Hepatocyte (in vitro differentiated cells): ENCODE measurements around the gene MAGEH1. TPM values are rescaled to one million over a fixed set of nuclear protein-coding genes. Genes with fewer than 3 reads are reported as not detected.
"Not testable (repeated sequence)": the region's sequence is repeated elsewhere in the genome, so short reads cannot be mapped to it uniquely, and the experiment has no call there.

Source experiments
- DNase-seq: peaks from one replicate; pipeline ENCODE4 v3.0.0-alpha.2; 2016; ENCODE audit warnings: low spot score
- H2AFZ ChIP-seq: fragments of 200-600 bp; sonication (generic); 2 replicates; pipeline ENCODE4 v1.6.0; 2016; ENCODE audit warnings: antibody characterized with exemption, mild to moderate bottlenecking
- H3K27ac ChIP-seq: fragments of 200-600 bp; sonication (generic); 2 replicates; pipeline ENCODE4 v1.5.1; 2016; ENCODE audit warnings: mild to moderate bottlenecking
- H3K27me3 ChIP-seq: fragments of 200-600 bp; sonication (generic); 2 replicates; pipeline ENCODE4 v1.6.1; 2016
- H3K36me3 ChIP-seq: fragments of 200-600 bp; sonication (generic); replicated peaks from 2 replicates; pipeline ENCODE4 v1.5.1; 2016; ENCODE audit warnings: low read depth; ENCODE audit not compliant: insufficient read depth
- H3K4me1 ChIP-seq: fragments of 200-600 bp; sonication (generic); 2 replicates; pipeline ENCODE4 v1.5.1; 2016; ENCODE audit warnings: mild to moderate bottlenecking, moderate library complexity; ENCODE audit not compliant: insufficient read depth
- H3K4me2 ChIP-seq: fragments of 200-600 bp; sonication (generic); 2 replicates; pipeline ENCODE4 v1.6.0; 2016
- H3K4me3 ChIP-seq: fragments of 200-600 bp; sonication (generic); 2 replicates; pipeline ENCODE4 v1.5.1; 2016; ENCODE audit warnings: mild to moderate bottlenecking
- H3K79me2 ChIP-seq: fragments of 200-600 bp; sonication (generic); 2 replicates; pipeline ENCODE4 v1.6.0; 2017; ENCODE audit warnings: mild to moderate bottlenecking
- H3K9me2 ChIP-seq: fragments of 200-600 bp; sonication (generic); replicated peaks from 2 replicates; pipeline ENCODE4 v1.6.0; 2017; ENCODE audit warnings: mild to moderate bottlenecking; ENCODE audit not compliant: insufficient read depth
- H3K9me3 ChIP-seq: fragments of 200-600 bp; sonication (generic); 2 replicates; pipeline ENCODE4 v1.5.1; 2016; ENCODE audit warnings: low read depth, mild to moderate bottlenecking
- H4K20me1 ChIP-seq: fragments of 200-600 bp; sonication (generic); 2 replicates; pipeline ENCODE4 v1.6.0; 2016; ENCODE audit warnings: mild to moderate bottlenecking; ENCODE audit not compliant: insufficient read depth, poor library complexity, severe bottlenecking
- CTCF ChIP-seq: fragments of 200-600 bp; sonication (generic); IDR thresholded peaks from 2 replicates; pipeline ENCODE4 v1.5.1; 2016; ENCODE audit warnings: antibody characterized with exemption, mild to moderate bottlenecking; ENCODE audit not compliant: poor library complexity
- EZH2 ChIP-seq: fragments of 200-600 bp; sonication (generic); IDR thresholded peaks from 2 replicates; pipeline ENCODE4 v1.6.1; 2016; ENCODE audit warnings: antibody characterized with exemption, mild to moderate bottlenecking, borderline replicate concordance
- EZH2phosphoT487 ChIP-seq: fragments of 200-600 bp; sonication (generic); IDR thresholded peaks from one replicate; pipeline ENCODE4 v1.6.1; 2018; ENCODE audit warnings: antibody characterized with exemption, mild to moderate bottlenecking, low read depth, moderate library complexity; ENCODE audit not compliant: unreplicated experiment, severe bottlenecking
- WGBS: methylation state at CpG from one replicate; pipeline ENCODE4 v1.1.6; 2016; ENCODE audit warnings: low lambda C conversion rate; ENCODE audit errors: missing lambda C conversion rate; 5-methylcytosine and 5-hydroxymethylcytosine counted together
- polyA plus RNA-seq: library from polyadenylated mRNA; unstranded; fragments of >200 nt; fragmentation: Nextera tagmentation; extraction: Ambion mirVana; gene quantifications from 2 replicates; pipeline ENCODE4 v1.2.1, GENCODE V29; 2016
- total RNA-seq: library from RNA; depleted of rRNA; stranded (reverse); fragments of >200 nt; gene quantifications from 2 replicates; pipeline ENCODE4 v1.2.3, GENCODE V29; 2014

The MAGEH1 gene, protein sequence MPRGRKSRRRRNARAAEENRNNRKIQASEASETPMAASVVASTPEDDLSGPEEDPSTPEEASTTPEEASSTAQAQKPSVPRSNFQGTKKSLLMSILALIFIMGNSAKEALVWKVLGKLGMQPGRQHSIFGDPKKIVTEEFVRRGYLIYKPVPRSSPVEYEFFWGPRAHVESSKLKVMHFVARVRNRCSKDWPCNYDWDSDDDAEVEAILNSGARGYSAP
- total RNA-seq, result 76.6 and 87.7 TPM in 2 replicates
- polyA plus RNA-seq, result 60.0 and 62.6 TPM in 2 replicates

DNA sequence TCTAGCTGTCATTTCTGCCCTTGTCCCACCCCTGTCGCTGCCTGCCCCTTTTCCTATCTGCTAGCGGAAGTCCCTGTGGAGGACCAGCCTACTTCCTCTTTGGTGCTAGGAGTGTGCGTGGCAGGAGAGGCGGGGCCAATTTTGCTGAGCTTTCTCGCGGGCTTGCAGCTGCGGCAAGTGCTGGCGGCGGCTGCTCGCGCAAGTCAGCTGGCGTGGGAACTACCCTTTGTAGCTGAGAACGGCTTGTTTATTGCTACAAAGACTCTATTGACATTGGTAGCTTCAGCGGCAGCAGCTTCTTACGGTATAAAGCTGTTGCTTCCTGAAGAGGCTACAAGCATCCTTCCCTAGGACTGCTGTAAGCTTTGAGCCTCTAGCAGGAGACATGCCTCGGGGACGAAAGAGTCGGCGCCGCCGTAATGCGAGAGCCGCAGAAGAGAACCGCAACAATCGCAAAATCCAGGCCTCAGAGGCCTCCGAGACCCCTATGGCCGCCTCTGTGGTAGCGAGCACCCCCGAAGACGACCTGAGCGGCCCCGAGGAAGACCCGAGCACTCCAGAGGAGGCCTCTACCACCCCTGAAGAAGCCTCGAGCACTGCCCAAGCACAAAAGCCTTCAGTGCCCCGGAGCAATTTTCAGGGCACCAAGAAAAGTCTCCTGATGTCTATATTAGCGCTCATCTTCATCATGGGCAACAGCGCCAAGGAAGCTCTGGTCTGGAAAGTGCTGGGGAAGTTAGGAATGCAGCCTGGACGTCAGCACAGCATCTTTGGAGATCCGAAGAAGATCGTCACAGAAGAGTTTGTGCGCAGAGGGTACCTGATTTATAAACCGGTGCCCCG is at the start of gene MAGEH1:
MAGEH1 (plus strand) TSS at position 138 of the 843 bp plus-strand sequence; CDS start at position 386, 248 bp downstream.
- Histone ChIP-seq H3K36me3 (no peaks in the 10 kb centered on the region), H3K9me3 (no peaks in the 10 kb centered on the region), H3K9me2 (no peaks in the 10 kb centered on the region), H2AFZ (peak within 1 kb of the TSS; percentile 84), H3K4me2 (peak within 1 kb of the TSS; percentile 75), H3K27ac (peak within 1 kb of the TSS; percentile 88), H3K27me3 (no peaks in the 10 kb centered on the region), H3K4me3 (peak within 1 kb of the TSS; percentile 61), H3K79me2 (peaks cover 8% of the 10 kb centered on the region), H3K4me1 (no peaks in the 10 kb centered on the region), H4K20me1 (no peaks in the 10 kb centered on the region)
- DNase-seq, result peak; percentile 84
- no peak for TF ChIP-seq EZH2
- 52% methylated on average over 43 of the region's 43 CpGs for WGBS

GRCh38 chrX:55427079-55427478 is 24.8 kb upstream of the MAGEH1 start:
- not testable (repeated sequence) for H4K20me1 ChIP-seq, H2AFZ ChIP-seq, H3K9me3 ChIP-seq, H3K4me2 ChIP-seq, H3K36me3 ChIP-seq, DNase-seq, H3K4me1 ChIP-seq, H3K9me2 ChIP-seq, H3K4me3 ChIP-seq, H3K79me2 ChIP-seq, H3K27me3 ChIP-seq, H3K27ac ChIP-seq
- WGBS, result 72% methylated on average over 4 of the region's 4 CpGs

GRCh38 chrX:55443468-55443867 is 8.5 kb upstream of the MAGEH1 start:
- WGBS, result 68% methylated on average over 5 of the region's 5 CpGs
- not testable (repeated sequence) for H3K27me3 ChIP-seq, H3K9me2 ChIP-seq, H4K20me1 ChIP-seq, H3K4me3 ChIP-seq, H3K79me2 ChIP-seq, H3K4me2 ChIP-seq, DNase-seq, H2AFZ ChIP-seq, H3K27ac ChIP-seq, H3K4me1 ChIP-seq, H3K9me3 ChIP-seq, H3K36me3 ChIP-seq

GRCh38 chrX:55450259-55450658 is 1.7 kb upstream of the MAGEH1 start:
- DNase-seq, result peak; percentile 16
- Histone ChIP-seq H3K9me3 (no peaks in the 10 kb centered on the region), H4K20me1 (no peaks in the 10 kb centered on the region), H3K4me3 (no peak overlapping the region), H3K27ac (no peak overlapping the region), H3K27me3 (no peaks in the 10 kb centered on the region), H3K4me2 (no peak overlapping the region), H3K4me1 (no peaks in the 10 kb centered on the region), H3K36me3 (no peaks in the 10 kb centered on the region), H3K9me2 (no peaks in the 10 kb centered on the region), H2AFZ (no peak overlapping the region), H3K79me2 (peaks cover 8% of the 10 kb centered on the region)
- WGBS, result 32% methylated on average over 5 of the region's 5 CpGs
- TF ChIP-seq EZH2phosphoT487 (no peak), CTCF (peak; percentile 33)

DNA sequence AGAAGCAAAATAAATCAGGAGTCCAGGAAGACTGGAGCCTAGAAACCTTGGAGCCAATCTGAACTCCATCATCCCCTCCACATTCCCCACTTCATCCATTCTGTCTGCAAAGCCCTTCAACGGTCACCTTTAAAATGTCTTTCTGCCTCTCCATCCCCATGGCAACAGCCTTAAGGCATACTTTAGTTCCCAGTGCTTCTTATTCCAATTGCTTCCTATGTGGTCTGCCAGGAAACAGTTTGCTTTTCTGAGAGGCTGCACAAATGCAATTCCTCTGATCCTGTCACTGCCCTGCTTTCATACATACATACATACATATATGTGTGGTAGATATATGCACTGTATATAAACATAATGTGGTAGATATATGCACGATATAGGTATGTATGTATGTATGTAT is 786 bp upstream of the MAGEH1 start:
- 74% methylated on average over 2 of the region's 2 CpGs for WGBS
- Histone ChIP-seq H3K27ac (peak overlapping the region; percentile 88), H3K9me3 (no peaks in the 10 kb centered on the region), H3K9me2 (no peaks in the 10 kb centered on the region), H3K4me1 (no peaks in the 10 kb centered on the region), H3K4me2 (peak overlapping the region; percentile 75), H3K4me3 (peak overlapping the region; percentile 44), H2AFZ (peak overlapping the region; percentile 84), H3K79me2 (peaks cover 8% of the 10 kb centered on the region), H4K20me1 (no peaks in the 10 kb centered on the region), H3K36me3 (no peaks in the 10 kb centered on the region), H3K27me3 (no peaks in the 10 kb centered on the region)
- TF ChIP-seq EZH2 (no peak), CTCF (no peak), EZH2phosphoT487 (no peak)
- no peak for DNase-seq
